Left cardiac atrium (tissue), 4 donors: ENCODE measurements around the gene TMEM179. TPM values are rescaled to one million over a fixed set of nuclear protein-coding genes. Genes with fewer than 3 reads are reported as not detected.
A peak's percentile ranks its signal among the peaks of the same experiment; 100 is the strongest.
"Not testable (repeated sequence)": the region's sequence is repeated elsewhere in the genome, so short reads cannot be mapped to it uniquely, and the experiment has no call there.

Experiments used
- ATAC-seq, 2 donors: fragments of 200-7000 bp; cut with Tn5 transposase; one replicate each; pipeline ENCODE4 v1.9.1; 2020; ENCODE audit warnings: mild to moderate bottlenecking in 2 of 2, moderate library complexity in 2 of 2
- DNase-seq: peaks from one replicate; pipeline ENCODE4 v3.0.0-alpha.2; 2020
- intact Hi-C, 2 donors: fragments of 100-400 bp; cut with DNase I; formaldehyde crosslinking; loops; one replicate each; pipeline versions ENCODE4 v1.14.1 to v1.15.1; 2022 to 2023
- total RNA-seq, 2 donors: library from RNA; stranded (reverse); fragmentation: NEBNext Ultra II Directional; extraction: Animal tissue kit (Norgen Biotek cat#: 25700); gene quantifications; one replicate each; pipeline ENCODE4 v1.2.1, GENCODE V29; 2021
- donor health status: DM: no; HTN: yes; CAD: no.
- donor health status: DM: no; HTN: yes; CAD: no; lungs with severe emphysema.
- donor health status: DM: yes; HTN: yes; CAD: no.
- donor health status: Dilated cardiomyopathy.

The TMEM179 gene
- total RNA-seq, 2 donors from 2014 or later, result 0.24 to 1.0 TPM

DNA sequence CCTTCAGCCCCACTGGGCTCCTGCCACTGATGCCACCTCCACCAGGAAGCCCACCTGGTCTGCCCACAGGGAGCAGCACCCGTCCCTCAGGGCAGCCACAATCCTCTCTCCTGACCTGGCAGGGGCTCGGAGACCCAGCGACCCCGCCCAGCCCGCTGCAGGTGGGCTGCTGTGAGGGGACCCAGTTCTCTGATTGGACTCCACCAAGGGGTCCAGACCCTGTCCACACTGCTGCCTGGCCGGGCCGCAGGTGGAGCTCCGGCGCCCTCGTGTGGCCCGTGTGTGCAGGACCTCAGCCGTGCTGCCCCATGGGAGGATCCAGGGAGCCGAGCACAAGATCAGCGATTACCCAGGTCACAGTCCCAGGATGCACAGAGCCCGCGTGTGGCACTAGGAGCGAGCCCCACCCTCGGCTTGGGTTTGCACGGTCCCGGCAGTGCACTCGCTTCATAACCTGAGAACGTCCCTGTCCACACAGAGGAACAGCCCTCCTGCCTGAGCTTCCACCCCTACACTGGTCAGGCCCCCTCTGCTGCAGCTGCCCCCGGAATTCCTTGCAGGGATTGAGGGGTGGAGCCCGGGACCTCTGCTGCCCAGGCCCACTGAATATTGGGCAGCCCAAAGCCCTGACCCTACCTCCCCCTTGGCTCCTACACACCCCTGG, 35.4 kb upstream of the TMEM179 start:
- DNase-seq (peak; percentile 63), ATAC-seq (peak; percentile 86 to 91)
- intact Hi-C loops, result loop anchor here in 1 of 2 donors (5.0 kb wide), 2 partner anchors 63 to 508 kb away; partner anchors contain the start of gene C14orf180

DNA sequence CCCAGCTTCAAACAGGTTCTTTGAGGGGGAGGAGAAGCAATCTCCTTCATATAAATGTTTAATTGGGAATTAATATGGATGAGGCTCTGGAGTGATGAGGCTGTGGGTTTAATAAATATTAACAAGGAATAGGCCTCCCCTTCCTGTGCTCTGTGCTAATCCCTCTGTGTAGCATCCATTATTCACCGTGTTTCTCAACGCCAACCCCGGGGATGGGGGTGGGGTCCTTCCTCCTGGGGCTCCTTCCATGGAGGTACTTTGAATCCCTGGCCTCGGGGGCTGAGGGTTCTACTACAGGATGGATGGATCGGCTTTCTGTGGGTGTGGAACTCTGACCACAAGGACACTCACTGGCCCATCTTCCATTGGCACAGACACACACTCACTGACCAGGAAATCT, 34.9 kb upstream of the TMEM179 start:
- DNase-seq, result no peak
- intact Hi-C loops, result loop anchor here in 1 of 2 donors (5.0 kb wide), 1 partner anchor 62 kb away; the partner anchor contains the start of gene C14orf180
- no peak for ATAC-seq

GRCh38 chr14:104638927-104639450, 34.4 kb upstream of the TMEM179 start:
- no peak for DNase-seq
- intact Hi-C loops, result loop anchor here in 1 of 2 donors (5.0 kb wide), 1 partner anchor 62 kb away; the partner anchor contains the start of gene C14orf180
- ATAC-seq, result no peak

GRCh38 chr14:104638190-104638589, 33.6 kb upstream of the TMEM179 start:
- intact Hi-C loops, result loop anchor here in 1 of 2 donors (5.0 kb wide), 1 partner anchor 61 kb away; the partner anchor contains the start of gene C14orf180
- no peak for DNase-seq
- ATAC-seq, result no peak

- no peak for ATAC-seq
- no peak for DNase-seq
- intact Hi-C loops, result loop anchor here in 1 of 2 donors (5.0 kb wide), 1 partner anchor 60 kb away; the partner anchor contains the start of gene C14orf180
Measured at GRCh38 chr14:104637546-104638003, 33.0 kb upstream of the TMEM179 start.

- not testable (repeated sequence) for DNase-seq, ATAC-seq
- intact Hi-C loops, result loop anchor here in 1 of 2 donors (5.0 kb wide), 1 partner anchor 60 kb away; the partner anchor contains the start of gene C14orf180
Measured at GRCh38 chr14:104636846-104637545, 32.4 kb upstream of the TMEM179 start.

DNA sequence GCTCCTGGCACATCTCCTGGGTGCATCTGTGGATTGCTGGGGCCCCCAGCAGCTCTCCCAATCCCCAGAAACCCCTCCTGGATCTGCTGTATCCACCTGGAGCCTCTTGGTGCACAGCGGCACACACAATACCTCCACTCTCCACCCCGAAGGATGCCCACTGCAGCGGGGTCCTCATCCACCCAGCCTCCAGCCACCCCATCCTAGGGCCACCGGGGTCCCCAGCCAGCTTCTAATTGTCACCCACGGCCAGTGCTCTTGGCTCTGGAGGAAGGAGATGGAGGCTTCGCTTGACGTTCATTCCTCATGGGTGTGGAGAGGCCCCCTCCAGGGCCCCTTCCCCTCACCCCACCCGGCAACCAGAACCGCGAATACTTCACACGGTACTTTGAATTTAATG, 31.6 kb upstream of the TMEM179 start:
- intact Hi-C loops, result loop anchor here in 1 of 2 donors (5.0 kb wide), 1 partner anchor 59 kb away; the partner anchor contains the start of gene C14orf180

GRCh38 chr14:104635717-104636116, 31.1 kb upstream of the TMEM179 start:
- intact Hi-C loops, result loop anchor here in 1 of 2 donors (5.0 kb wide), 1 partner anchor 58 kb away; the partner anchor contains the start of gene C14orf180
- no peak for DNase-seq
- ATAC-seq, result no peak

More for the DNA sequence above, 31.6 kb upstream of the TMEM179 start:
- ATAC-seq (no peak), DNase-seq (no peak)

DNA sequence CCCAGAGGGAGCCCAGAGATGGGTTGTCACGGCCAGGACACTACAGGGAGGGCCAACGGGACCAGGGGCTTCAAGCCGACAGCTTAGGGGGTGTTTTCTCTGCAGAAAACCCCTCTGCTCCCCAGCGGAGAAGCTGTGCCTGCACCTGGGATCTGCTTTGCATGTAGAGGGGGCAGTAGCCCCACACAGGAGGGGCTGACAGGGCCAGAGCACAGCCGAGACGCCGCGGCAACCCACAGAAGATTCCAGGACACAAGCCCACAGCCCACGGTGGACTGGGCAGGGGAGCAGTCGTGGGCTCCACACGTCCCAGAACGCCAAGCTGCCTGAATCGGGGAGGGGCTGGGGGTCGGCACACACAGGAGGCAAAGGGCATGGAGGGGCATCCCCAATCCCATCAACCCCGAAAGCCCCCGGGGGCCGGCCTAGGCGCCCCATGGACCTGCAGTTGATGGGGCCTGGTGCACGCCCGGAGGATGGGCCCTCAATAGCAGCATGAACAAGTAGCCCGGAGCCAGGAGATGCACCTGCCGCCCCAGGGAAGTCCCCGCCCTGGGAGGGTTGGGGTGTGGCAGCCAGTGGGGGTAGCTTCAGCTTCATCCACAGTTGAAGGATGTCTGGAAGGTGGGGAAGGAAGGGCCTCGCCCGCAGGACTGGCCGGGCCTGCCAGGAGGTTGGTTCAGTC, 30.5 kb upstream of the TMEM179 start:
- no peak for DNase-seq
- intact Hi-C loops, result loop anchor here in 1 of 2 donors (5.0 kb wide), 1 partner anchor 58 kb away; the partner anchor contains the start of gene C14orf180
- ATAC-seq, result no peak

GRCh38 chr14:104634138-104634760, 29.7 kb upstream of the TMEM179 start:
- DNase-seq (no peak), ATAC-seq (no peak)
- intact Hi-C loops, result no loop called here

- ATAC-seq (no peak), DNase-seq (no peak)
- intact Hi-C loops, result no loop called here
Measured at GRCh38 chr14:104633276-104634137, 28.9 kb upstream of the TMEM179 start.

DNA sequence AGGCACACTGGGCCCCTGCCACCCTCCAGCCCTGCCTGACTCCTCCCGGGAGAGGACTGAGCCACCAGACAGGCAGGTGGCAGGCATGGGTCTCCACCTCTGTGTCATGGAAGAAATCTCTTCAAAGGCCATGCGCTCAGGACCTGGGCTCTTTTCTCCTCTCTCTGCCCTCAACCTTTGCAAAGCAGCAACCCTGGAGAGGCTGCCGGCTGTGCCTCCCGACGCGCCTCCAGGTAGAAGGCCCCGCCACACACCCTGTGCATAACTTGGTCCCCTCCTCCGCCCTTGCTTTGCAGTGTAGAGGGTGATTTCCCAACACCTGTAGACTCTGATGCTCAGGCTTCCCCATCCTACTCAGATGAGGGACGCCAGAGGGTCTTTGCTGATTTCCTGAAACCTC, 28.2 kb upstream of the TMEM179 start:
- intact Hi-C loops, result no loop called here

DNA sequence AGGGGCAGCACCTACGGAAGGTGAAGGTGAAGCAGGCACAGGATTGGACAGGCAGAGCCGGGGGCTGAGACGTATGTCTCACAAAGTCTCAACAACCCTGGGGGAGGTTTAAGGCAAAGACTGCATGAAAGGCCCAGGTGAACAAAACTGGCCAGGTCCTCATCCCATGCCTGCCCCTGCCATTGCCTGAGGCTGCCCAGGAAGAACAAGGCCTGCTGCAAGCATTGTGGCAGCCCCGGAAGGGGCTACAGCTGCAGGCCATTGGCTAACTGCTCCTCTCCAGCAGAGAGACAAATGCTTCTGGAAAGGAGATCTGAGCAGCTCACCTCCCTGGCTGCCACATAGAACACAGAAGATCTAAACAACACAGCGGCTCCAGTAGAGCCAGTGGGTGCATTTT, 20.4 kb upstream of the TMEM179 start:
- no peak for ATAC-seq
- no peak for DNase-seq

More for the DNA sequence above, 28.2 kb upstream of the TMEM179 start:
- ATAC-seq (no peak), DNase-seq (no peak)

GRCh38 chr14:104614126-104614812, 9.7 kb upstream of the TMEM179 start:
- DNase-seq (no peak), ATAC-seq (no peak)
- intact Hi-C loops, result no loop called here

More for the DNA sequence above, 20.4 kb upstream of the TMEM179 start:
- intact Hi-C loops, result no loop called here

DNA sequence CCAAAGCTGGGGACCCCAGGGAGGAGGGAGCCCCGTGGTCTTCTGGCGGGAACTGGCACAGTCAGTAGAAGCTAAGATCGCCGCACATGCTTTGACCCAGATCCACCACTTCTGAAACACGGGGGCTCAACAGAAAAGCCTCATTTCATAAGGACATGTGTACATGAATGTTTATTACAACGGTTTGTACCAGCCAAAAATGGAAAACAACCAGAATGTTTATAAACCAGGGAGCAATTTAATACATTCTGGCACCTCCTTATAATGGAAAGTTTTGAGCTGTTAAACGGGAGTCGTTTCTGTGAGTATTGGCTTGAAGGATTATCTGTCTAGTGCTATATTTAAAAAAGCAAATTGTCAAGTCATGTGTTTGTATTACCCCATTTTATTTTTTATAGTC, 7.3 kb upstream of the TMEM179 start:
- DNase-seq, result no peak
- intact Hi-C loops, result no loop called here
- ATAC-seq, result no peak

DNA sequence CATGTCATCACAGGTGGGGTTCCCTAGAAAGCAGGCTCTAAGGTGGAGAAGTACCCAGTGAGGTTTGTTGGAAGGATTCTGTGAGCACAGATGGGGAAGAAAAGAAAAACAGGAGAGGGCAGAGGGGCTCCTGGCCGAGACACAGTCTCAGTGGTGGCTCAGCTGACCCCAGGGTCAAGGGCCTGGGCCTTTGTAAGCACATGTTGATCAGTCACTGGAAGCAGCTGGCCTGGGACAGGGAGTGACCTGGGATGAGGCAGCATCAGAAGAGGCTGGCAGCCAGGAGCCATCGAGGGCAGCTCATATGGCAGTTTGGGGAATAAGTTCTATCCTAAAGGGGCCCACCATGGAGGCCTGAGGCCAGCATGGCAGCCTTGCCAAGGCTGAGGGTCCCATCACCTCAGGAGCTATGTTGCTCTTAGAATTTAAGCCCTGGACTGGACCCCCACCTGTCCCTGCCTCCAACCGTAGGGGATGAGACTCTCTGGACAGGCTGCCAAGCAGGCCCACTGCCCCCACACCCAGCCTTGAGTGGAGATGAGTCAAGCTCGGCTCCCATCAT, 6.3 kb upstream of the TMEM179 start:
- no peak for DNase-seq
- intact Hi-C loops, result no loop called here

DNA sequence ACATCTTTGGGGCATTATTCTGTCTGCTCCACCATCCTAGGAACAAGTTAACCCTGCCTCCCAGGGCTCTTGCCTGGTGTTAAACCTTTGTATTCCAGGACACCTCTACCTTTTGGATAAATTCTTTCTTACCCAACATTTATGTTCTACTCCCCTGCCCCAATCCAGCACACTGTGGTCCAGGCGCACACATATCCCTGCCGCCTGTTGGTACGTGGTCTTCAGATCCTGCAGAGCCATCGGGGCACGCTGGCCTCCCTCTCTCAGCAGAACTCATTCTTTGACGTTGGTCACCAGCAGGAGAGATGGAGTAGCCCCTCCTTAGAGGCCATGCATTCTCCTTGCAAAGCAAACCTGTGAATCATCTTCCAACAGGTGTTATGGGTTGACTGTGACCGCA, 5.1 kb upstream of the TMEM179 start:
- ATAC-seq, result no peak
- intact Hi-C loops, result no loop called here
- no peak for DNase-seq

More for the DNA sequence above, 6.3 kb upstream of the TMEM179 start:
- no peak for ATAC-seq
